Measurements from ENCODE around the gene TST.

The TST gene

DNA sequence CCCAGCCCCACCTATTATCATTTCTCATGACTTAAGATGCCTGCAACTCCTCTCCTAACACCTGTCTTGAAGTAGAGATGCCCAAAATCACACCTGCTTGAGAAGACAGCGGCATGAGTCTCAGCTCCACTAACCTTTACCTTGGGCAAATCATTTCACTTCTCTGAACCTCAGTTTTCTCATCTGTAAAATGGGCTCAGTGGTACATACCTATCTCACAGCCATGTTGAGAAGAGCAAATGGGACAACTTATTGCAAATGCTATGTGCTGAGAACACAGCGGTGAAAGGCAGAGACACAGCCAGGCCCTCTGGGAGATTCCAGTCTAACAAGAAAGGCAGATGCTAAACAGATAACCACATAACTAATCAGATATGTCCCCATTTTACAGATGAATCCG is 7.8 kb downstream of the TST start:
- no peaks in the 10 kb centered on the region for H3K9me3 ChIP-seq (ENCODE audit: insufficient read depth, low read depth, low read length)
- H3K4me3 ChIP-seq (ENCODE audit: low read length), result no peak overlapping the region
- H3K27ac ChIP-seq (ENCODE audit: low read depth, low read length), result no peak overlapping the region
- 0 out of 2 replicates have a peak, but pooled peaks cover 5% of the 10 kb centered on the region for H3K36me3 ChIP-seq (ENCODE audit: insufficient read depth, low read length)
- H3K9ac ChIP-seq (ENCODE audit: low read depth, low read length), result no peak overlapping the region
- H3K27me3 ChIP-seq (ENCODE audit: insufficient read depth, low read length), result no peaks in the 10 kb centered on the region; the same call in 1 of the 2 replicates
- H3K4me1 ChIP-seq (ENCODE audit: insufficient read depth, low read length), result peaks cover 4% of the 10 kb centered on the region; the same call in 1 of the 2 replicates
- WGBS, result 93% methylated on average over 3 of the region's 3 CpGs

DNA sequence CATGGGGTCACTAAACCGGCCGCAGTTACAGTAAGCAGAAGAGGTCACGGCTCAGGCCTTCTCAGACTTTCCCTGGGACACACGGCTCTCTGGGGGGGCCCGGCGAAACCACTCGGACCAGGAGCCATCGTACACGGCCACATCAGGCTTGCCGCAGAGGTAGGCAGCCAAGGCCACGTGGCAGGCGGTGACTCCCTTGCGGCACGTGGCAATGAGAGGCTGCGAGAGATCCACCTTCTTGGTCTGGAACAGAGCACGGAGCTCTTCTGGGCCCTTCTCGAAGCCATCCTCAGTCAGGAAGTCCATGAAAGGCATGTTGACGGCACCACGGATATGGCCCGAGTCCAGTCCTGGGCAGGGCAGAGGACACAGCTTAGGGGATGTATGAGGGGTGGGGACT is 8.3 kb downstream of the TST start:
- Histone ChIP-seq H3K4me3 (ENCODE audit: low read length) (no peak overlapping the region), H3K27ac (ENCODE audit: low read depth, low read length) (no peak overlapping the region), H3K27me3 (ENCODE audit: insufficient read depth, low read length) (no peaks in the 10 kb centered on the region; the same call in 1 of the 2 replicates), H3K36me3 (ENCODE audit: insufficient read depth, low read length) (no peaks in the 10 kb centered on the region), H3K4me1 (ENCODE audit: insufficient read depth, low read length) (peaks cover 4% of the 10 kb centered on the region; the same call in 1 of the 2 replicates), H3K9me3 (ENCODE audit: insufficient read depth, low read depth, low read length) (no peaks in the 10 kb centered on the region), H3K9ac (ENCODE audit: low read depth, low read length) (no peak overlapping the region)
- 92% methylated on average over 20 of the region's 20 CpGs for WGBS

DNA sequence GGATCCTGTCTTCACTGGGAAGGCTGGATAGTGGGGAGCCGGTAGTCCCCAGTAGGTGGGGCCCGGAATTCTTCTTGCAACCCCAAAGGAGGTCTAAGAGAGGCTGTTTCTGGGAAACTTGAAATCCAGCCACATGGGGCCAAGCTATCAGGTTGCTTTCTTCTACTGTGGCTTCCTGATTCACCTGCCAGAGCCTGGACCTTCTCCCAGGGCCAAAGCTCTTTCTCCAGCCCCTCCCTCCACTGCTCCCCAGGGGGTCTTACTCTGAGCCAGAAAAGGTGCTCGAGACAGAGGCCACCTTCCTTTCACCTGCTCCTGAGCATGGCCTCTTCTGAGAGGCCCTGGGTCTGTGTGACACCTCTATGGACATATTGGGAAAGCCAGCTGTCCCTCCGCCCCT is 9.1 kb downstream of the TST start:
- H3K27ac ChIP-seq (ENCODE audit: low read depth, low read length), result no peak overlapping the region
- H3K4me1 ChIP-seq (ENCODE audit: insufficient read depth, low read length), result peaks cover 4% of the 10 kb centered on the region; the same call in 1 of the 2 replicates
- H3K36me3 ChIP-seq (ENCODE audit: insufficient read depth, low read length), result no peaks in the 10 kb centered on the region
- WGBS, result 90% methylated on average over 4 of the region's 4 CpGs
- H3K4me3 ChIP-seq (ENCODE audit: low read length), result no peak overlapping the region
- H3K27me3 ChIP-seq (ENCODE audit: insufficient read depth, low read length), result no peaks in the 10 kb centered on the region; the same call in 1 of the 2 replicates
- H3K9ac ChIP-seq (ENCODE audit: low read depth, low read length), result no peak overlapping the region
- H3K9me3 ChIP-seq (ENCODE audit: insufficient read depth, low read depth, low read length), result no peaks in the 10 kb centered on the region

DNA sequence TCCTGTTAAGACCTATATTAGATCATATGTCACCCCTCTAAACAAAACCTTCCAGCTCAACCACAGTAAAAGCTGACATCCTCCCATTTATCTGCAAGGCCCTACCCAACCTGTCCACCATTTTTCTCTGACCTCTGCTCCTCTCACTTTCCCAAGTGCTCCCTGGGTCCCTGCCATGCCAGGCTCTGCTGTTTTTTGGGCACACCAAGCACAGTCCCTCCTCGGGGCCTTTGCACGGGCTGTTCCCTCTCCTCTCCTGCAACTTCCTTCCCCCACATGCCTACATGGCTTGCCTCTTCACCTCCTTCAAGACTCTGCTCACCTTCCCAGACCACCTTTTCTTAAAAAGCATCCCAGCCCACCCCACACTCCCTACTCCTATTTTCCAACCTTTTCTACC is 9.8 kb downstream of the TST start:
- Histone ChIP-seq H3K4me1 (ENCODE audit: insufficient read depth, low read length) (peaks cover 4% of the 10 kb centered on the region; the same call in 1 of the 2 replicates), H3K9me3 (ENCODE audit: insufficient read depth, low read depth, low read length) (no peaks in the 10 kb centered on the region), H3K36me3 (ENCODE audit: insufficient read depth, low read length) (no peaks in the 10 kb centered on the region), H3K9ac (ENCODE audit: low read depth, low read length) (no peak overlapping the region), H3K27ac (ENCODE audit: low read depth, low read length) (no peak overlapping the region), H3K4me3 (ENCODE audit: low read length) (no peak overlapping the region), H3K27me3 (ENCODE audit: insufficient read depth, low read length) (no peaks in the 10 kb centered on the region; the same call in 1 of the 2 replicates)
- WGBS, result 90% methylated on average over 2 of the region's 2 CpGs

DNA sequence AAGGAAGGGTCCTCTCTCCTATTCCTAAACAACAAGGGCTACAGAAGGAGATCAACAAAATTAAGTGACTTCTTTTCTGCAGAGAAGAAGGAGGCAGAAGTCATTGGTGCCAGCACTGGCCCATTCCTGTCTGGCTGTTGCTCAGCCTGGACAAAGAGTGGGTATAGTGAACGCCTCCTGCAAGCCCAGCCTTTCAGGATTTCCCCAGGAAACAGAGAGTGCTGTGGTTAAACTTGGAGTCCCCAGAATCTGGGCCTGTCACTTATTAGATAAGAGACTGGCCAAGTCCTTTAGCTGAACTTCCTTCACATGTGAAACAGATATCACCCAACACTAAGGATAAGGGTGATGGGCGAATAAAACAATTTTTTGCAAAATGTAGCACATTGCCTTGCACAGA is 10.9 kb downstream of the TST start:
- H3K9me3 ChIP-seq (ENCODE audit: insufficient read depth, low read depth, low read length), result no peaks in the 10 kb centered on the region
- no peak overlapping the region for H3K27ac ChIP-seq (ENCODE audit: low read depth, low read length)
- H3K36me3 ChIP-seq (ENCODE audit: insufficient read depth, low read length), result no peaks in the 10 kb centered on the region
- WGBS, result 79% methylated on average over 2 of the region's 2 CpGs
- H3K27me3 ChIP-seq (ENCODE audit: insufficient read depth, low read length), result no peaks in the 10 kb centered on the region; the same call in 1 of the 2 replicates
- H3K4me1 ChIP-seq (ENCODE audit: insufficient read depth, low read length), result peaks cover 4% of the 10 kb centered on the region; the same call in 1 of the 2 replicates
- H3K9ac ChIP-seq (ENCODE audit: low read depth, low read length), result no peak overlapping the region
- no peak overlapping the region for H3K4me3 ChIP-seq (ENCODE audit: low read length)

DNA sequence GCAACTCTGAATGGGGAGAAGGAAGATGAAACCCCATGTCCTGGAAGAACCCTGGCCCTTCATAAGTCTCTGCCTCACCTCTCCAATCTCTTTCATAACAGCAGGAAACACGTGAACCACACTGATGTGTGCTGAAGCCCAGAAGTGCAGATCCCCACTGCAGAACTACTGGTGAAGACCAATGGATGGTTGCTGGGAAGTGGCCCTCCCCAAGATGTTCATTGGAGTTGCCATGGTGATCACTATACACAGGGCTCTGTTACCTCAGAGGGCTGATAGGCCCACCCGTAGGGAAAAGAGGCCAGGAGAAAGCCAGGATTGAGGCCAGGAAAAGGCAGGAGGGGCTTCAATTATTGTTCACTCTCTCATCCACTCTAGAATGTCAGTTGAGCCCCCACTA is 11.6 kb downstream of the TST start:
- Histone ChIP-seq H3K9ac (ENCODE audit: low read depth, low read length) (no peak overlapping the region), H3K4me1 (ENCODE audit: insufficient read depth, low read length) (peaks cover 4% of the 10 kb centered on the region; the same call in 1 of the 2 replicates), H3K36me3 (ENCODE audit: insufficient read depth, low read length) (no peaks in the 10 kb centered on the region), H3K27me3 (ENCODE audit: insufficient read depth, low read length) (no peaks in the 10 kb centered on the region; the same call in 1 of the 2 replicates), H3K27ac (ENCODE audit: low read depth, low read length) (no peak overlapping the region), H3K4me3 (ENCODE audit: low read length) (no peak overlapping the region), H3K9me3 (ENCODE audit: insufficient read depth, low read depth, low read length) (no peaks in the 10 kb centered on the region)
- 59% methylated on average over 2 of the region's 2 CpGs for WGBS

DNA sequence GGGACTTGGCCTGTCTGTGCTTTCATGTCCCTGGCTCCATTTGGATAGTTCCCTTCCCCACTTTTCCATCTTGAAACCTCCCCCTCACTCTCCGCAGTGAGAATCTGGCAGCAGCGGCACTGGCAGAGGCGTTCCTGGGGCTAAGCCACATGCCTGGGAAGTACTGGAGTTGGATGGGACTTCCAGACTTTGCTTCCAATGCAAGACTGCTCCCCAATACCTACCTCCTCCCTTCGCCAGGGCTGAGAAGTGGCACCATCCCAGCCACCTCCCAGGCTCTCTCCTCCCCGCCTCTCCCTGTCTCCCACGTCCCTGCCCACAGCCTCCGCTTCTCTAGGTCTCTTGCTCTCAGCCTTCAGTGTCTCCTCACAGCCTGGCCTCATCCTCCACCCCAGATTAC is 16.6 kb downstream of the TST start:
- Histone ChIP-seq H3K9ac (ENCODE audit: low read depth, low read length) (no peak overlapping the region), H3K36me3 (ENCODE audit: insufficient read depth, low read length) (no peaks in the 10 kb centered on the region), H3K4me1 (ENCODE audit: insufficient read depth, low read length) (0 out of 2 replicates have a peak, but pooled peaks cover under 1% of the 10 kb centered on the region), H3K9me3 (ENCODE audit: insufficient read depth, low read depth, low read length) (no peaks in the 10 kb centered on the region), H3K27ac (ENCODE audit: low read depth, low read length) (no peak overlapping the region), H3K4me3 (ENCODE audit: low read length) (no peak overlapping the region), H3K27me3 (ENCODE audit: insufficient read depth, low read length) (no peaks in the 10 kb centered on the region; the same call in 1 of the 2 replicates)
- 84% methylated on average over 7 of the region's 7 CpGs for WGBS

DNA sequence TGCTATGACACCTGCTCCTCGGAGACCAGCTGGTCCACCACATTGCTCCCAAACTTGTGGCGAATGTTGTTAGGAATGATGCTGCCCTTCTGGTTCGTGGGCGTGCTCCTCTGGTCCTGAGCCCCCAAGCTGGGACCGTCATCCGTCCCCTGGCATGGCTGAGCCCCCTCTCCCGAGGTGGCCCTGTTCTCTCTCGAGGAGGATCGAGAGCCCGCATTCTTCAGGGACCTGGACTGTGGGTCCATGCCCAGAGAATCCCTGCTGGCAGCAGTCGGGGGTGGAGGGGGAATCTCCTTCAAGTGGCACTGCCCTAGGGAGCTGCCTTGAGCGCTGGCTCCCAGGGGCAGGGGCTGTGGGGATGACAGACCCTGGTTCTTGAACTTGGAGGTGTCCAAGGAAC is 17.4 kb downstream of the TST start:
- 90% methylated on average over 12 of the region's 12 CpGs for WGBS
- H3K9me3 ChIP-seq (ENCODE audit: insufficient read depth, low read depth, low read length), result no peaks in the 10 kb centered on the region
- H3K4me1 ChIP-seq (ENCODE audit: insufficient read depth, low read length), result no peaks in the 10 kb centered on the region
- no peaks in the 10 kb centered on the region for H3K36me3 ChIP-seq (ENCODE audit: insufficient read depth, low read length)
- H3K9ac ChIP-seq (ENCODE audit: low read depth, low read length), result no peak overlapping the region
- no peaks in the 10 kb centered on the region; the same call in 1 of the 2 replicates for H3K27me3 ChIP-seq (ENCODE audit: insufficient read depth, low read length)
- H3K27ac ChIP-seq (ENCODE audit: low read depth, low read length), result no peak overlapping the region
- no peak overlapping the region for H3K4me3 ChIP-seq (ENCODE audit: low read length)

DNA sequence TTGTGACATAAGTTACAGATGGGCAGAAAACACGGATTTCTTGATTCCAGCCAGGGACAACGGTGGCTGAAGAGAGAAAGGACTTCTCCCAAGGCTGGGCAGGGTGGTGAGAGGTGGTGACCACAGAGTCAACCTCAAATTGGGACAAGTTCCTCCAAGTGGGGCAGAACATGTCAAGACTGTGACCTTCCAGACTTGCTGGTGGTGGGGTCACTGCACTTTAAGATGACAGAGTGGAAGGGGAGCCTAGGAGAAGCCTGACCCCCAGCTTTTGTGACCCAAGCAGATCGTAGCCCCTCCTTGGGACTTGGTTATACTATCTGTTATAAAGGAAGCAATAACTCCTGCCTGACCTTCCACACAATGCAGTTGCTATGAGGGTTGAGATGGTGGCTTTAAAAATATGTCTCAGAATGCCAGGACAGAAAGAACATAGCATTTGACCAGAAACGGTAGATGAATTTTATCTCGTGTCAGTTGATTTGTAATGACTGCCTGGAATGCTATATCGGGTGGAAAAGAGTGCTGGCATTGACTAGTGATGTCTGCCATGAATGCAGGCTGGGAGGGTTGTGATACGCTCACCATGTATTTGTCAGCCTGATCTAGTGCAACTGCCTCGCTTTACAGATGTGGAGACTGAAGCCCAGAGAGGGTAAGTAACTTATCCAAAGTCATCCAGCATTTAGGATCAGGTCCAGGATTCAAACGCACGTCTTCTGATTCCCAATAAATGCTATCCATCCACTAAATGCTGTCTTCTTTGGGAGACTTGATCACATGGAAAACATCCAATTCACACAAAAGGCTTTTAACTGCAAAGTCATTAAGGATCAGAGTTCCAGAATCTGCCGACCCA is 18.3 kb downstream of the TST start:
- no peaks in the 10 kb centered on the region for H3K9me3 ChIP-seq (ENCODE audit: insufficient read depth, low read depth, low read length)
- H3K27me3 ChIP-seq (ENCODE audit: insufficient read depth, low read length), result no peaks in the 10 kb centered on the region
- H3K9ac ChIP-seq (ENCODE audit: low read depth, low read length), result no peak overlapping the region
- no peaks in the 10 kb centered on the region for H3K36me3 ChIP-seq (ENCODE audit: insufficient read depth, low read length)
- H3K27ac ChIP-seq (ENCODE audit: low read depth, low read length), result no peak overlapping the region
- H3K4me3 ChIP-seq (ENCODE audit: low read length), result no peak overlapping the region
- WGBS, result 88% methylated on average over 10 of the region's 11 CpGs
- no peaks in the 10 kb centered on the region for H3K4me1 ChIP-seq (ENCODE audit: insufficient read depth, low read length)

DNA sequence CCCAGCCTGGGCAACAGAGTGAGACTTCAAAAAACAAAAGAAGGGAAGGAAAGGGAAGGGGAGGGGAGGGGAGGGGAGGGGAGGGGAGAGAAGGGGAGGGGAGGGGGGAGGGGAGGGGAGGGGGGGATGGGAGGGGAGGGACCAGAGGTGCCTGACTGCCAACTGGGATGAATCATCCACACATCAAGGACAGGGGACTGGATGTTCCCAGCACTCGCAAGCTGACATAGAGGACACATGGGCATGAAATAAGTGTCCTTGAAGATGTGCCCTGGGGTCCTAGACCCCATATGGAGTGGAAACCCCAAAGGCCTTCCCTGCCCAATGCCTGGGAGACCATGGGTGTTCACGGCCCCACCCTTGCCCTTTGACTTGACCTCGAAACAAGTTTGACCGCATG is 19.8 kb downstream of the TST start:
- Histone ChIP-seq H3K9ac (ENCODE audit: low read depth, low read length) (no peak overlapping the region), H3K4me1 (ENCODE audit: insufficient read depth, low read length) (no peaks in the 10 kb centered on the region), H3K27me3 (ENCODE audit: insufficient read depth, low read length) (no peaks in the 10 kb centered on the region), H3K9me3 (ENCODE audit: insufficient read depth, low read depth, low read length) (no peaks in the 10 kb centered on the region), H3K4me3 (ENCODE audit: low read length) (no peak overlapping the region), H3K36me3 (ENCODE audit: insufficient read depth, low read length) (no peaks in the 10 kb centered on the region), H3K27ac (ENCODE audit: low read depth, low read length) (no peak overlapping the region)
- 96% methylated on average over 4 of the region's 4 CpGs for whole genome bisulfite sequencing

DNA sequence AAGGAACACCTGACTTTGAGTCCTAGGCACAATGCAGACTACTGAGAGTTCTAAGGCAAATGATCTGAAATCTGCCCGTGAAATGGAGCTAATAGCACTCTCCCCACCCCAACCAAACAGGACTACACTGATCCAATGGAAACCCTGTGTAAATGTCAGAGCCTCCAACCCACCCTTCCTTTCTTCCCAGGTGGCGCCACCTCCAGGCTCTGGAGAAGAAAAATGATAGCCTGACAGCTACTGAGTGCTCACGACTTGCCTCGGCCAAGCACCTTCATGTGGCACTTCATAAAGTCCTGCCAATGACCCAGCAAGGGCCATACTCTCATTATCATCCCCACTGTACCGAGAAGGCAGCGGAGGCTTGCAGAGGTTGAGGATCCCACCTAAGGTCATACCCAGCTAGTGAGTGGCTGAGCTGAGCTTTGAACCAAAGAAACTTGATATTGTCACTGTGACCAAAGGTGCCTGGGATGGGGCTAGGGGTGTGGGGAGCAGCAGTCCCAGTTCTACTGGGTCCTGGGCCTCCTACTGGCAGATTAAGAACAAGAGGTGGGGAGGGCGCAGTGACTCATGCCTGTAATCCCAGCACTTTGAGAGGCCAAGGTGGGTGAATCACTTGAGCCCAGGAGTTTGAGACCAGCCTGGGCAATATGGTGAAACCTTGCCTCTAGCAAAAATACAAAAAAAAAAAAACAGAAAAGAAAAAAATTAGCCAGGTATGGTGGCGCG is 20.5 kb downstream of the TST start:
- Histone ChIP-seq H3K4me3 (ENCODE audit: low read length) (no peak overlapping the region), H3K27me3 (ENCODE audit: insufficient read depth, low read length) (no peaks in the 10 kb centered on the region), H3K4me1 (ENCODE audit: insufficient read depth, low read length) (no peaks in the 10 kb centered on the region), H3K9me3 (ENCODE audit: insufficient read depth, low read depth, low read length) (no peaks in the 10 kb centered on the region), H3K27ac (ENCODE audit: low read depth, low read length) (no peak overlapping the region), H3K9ac (ENCODE audit: low read depth, low read length) (no peak overlapping the region), H3K36me3 (ENCODE audit: insufficient read depth, low read length) (no peaks in the 10 kb centered on the region)
- 66% methylated on average over 9 of the region's 9 CpGs for WGBS

All from HUES64 (cell line).